H1 (cell line): ENCODE data around the gene RALGAPA2. TPM values are rescaled to one million over a fixed set of nuclear protein-coding genes. Genes with fewer than 3 reads are reported as not detected.

Source experiments
- FOSL1 ChIP-seq: IDR thresholded peaks from 2 replicates; pipeline ENCODE4 v1.6.1; 2011; ENCODE audit warnings: mild to moderate bottlenecking, low read depth, low read length, moderate library complexity; ENCODE audit not compliant: insufficient read depth
- polyA plus RNA-seq, 7 experiments: library from polyadenylated mRNA; depleted of rRNA in 3 of 7; stranded (reverse) in 5 of 7; unstranded in 2 of 7; fragments of >200 nt in 5 of 7; fragments of 200-250 nt in 2 of 7; gene quantifications; 1 replicate in 5 of 7; 2 replicates in 1 of 7; 4 replicates in 1 of 7; pipeline versions ENCODE4 v1.2.1 to v1.2.3, GENCODE V29; 2011 to 2013; ENCODE audit warnings: missing spikeins in 2 of 7, mixed read lengths in 2 of 7
- total RNA-seq: library from RNA; stranded (reverse); fragmentation: NEBNext Ultra II Directional; extraction: Animal tissue kit (Norgen Biotek cat#: 25700); gene quantifications from 2 replicates; pipeline ENCODE4 v1.2.1, GENCODE V29; 2021
- TF ChIP-seq, protein P1 (sequence below): IDR thresholded peaks from 2 replicates; pipeline ENCODE4 v1.6.1; 2012; ENCODE audit warnings: low read length, inconsistent platforms

RALGAPA2 gene
- total and polyA plus RNA-seq, 2 of the 8 experiments (the other 6 are each of a cell fraction or from before 2014, with no cell fraction given): 5.1 to 25.5 TPM

DNA sequence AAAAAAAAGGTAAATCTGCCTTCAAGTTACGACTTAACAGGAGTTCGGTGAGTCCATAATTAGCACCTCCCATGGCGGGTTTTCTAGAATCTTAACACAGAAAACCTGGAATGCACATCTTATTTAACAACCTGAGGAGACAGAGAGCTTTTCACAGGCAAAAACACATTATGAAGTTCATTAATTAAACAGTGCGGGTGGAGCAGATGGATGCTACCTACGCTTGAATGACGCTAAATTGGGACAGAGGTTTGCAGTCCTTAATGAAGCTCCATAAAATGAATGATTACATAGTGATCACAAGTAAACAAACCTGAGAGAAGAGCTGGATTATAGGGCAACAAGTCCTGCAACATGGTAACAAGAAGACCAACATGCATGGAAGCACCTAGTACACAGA, 263.6 kb downstream of the RALGAPA2 start (continued):
- TF ChIP-seq, protein P1, sequence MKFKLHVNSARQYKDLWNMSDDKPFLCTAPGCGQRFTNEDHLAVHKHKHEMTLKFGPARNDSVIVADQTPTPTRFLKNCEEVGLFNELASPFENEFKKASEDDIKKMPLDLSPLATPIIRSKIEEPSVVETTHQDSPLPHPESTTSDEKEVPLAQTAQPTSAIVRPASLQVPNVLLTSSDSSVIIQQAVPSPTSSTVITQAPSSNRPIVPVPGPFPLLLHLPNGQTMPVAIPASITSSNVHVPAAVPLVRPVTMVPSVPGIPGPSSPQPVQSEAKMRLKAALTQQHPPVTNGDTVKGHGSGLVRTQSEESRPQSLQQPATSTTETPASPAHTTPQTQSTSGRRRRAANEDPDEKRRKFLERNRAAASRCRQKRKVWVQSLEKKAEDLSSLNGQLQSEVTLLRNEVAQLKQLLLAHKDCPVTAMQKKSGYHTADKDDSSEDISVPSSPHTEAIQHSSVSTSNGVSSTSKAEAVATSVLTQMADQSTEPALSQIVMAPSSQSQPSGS: no peak
- TF ChIP-seq FOSL1: no peak
